ENCODE measurements around the gene UBE3B.

UBE3B gene

DNA sequence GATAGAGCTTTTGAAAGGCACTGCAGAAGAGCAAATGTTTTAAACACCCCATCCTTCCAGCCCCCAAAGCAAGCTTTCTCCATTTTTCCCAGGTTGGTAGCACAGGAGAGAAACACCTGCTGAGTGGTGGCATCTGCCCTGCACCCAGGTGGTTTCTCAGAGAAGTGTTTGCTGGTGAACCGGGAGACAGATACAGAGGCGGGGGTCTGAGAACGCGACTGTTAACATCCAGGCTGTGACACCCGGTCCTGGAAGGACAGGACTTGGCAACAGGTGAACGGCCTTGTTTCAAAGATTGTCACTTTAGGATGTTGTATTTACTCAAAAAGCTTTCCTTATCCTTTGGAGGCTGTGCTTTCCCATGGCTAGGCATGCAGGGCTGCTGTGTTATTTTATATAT lies 77.3 kb downstream of the UBE3B start:
- no peak for DNase-seq

DNA sequence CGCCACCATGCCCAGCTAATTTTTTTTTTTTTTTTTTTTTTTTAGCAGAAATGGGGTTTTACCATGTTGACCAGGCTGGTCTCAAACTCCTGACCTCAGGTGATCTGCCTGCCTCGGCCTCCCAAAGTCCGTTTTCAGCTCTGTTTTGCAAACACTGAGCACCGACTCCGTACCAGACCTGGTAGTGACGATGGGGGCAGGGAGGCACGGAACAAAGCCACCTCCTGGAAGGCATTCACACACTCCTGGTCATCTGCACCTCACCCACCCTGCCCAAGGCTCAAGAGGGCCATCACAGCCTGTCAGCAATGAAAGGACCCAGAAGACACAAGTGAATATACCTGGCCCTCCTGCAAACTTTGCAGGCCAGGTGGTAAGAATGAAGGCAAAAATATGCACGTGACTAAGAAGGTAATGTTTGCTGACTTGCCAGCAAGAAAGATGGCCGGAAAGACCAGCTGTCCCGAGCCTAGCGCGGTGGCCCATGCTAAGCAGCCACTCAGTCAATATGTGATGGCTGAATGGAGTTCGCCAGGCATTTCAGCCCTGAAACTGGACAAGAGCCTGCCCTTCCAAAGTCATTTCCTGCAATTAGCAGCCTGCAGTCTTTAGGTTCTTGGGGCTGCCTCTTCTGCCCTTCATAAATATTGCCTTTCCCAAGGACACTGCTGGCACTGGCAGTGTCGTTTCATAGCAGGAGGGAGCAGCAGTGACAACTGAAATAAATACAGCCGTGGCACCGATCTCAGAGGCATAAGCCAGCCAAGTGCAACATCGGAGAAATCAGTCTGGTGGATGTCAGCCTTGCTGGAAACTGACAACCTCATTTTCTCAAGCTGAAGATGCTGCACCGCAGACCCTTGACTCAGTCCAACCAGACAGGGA lies 78.2 kb downstream of the UBE3B start:
- DNase-seq: no peak

GRCh38 chr12:109557200-109557599 lies 79.8 kb downstream of the UBE3B start:
- no peak for DNase-seq

- DNase-seq: no peak
Measured at GRCh38 chr12:109557805-109558204, 80.4 kb downstream of the UBE3B start.

DNA sequence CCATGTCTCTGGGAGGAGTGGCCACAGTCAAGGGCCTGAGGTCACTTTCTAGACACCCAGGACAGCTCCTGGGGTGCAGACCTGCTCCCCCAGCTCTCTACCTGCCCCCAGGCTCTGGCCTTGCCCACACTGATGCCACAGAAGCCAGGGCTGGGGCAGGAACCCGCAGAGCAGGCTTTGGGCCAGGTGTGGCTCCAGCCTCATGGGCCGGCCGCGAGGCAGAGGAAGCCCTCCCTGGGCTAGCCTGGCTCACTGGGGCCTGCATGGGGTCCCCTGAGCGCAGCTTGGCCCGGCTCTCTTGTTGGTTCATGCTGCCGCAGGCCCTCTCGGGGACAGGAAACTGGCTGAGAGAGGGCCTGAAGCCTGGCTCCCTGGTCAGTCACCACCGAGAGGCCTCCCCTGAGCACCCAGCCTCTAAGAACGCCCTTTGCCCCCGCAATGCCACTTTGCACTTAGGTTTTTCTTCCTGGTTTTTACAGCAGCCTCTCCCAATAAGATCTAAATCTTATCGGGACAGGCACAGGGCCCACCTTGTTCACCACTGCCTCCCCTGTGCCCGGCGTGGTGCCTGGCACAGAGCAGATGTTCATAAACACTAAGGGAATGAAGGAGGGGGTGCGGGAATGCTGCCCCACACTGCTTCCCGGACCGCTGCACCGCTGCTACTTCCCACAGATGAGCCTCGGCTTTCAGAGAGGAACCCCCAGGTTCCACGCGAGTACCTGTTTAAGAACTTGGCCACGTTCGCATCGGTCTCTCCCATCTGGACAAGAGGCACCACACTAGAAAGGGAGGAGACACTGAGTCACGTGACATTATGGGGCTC lies 81.2 kb downstream of the UBE3B start:
- DNase-seq: no peak

DNA sequence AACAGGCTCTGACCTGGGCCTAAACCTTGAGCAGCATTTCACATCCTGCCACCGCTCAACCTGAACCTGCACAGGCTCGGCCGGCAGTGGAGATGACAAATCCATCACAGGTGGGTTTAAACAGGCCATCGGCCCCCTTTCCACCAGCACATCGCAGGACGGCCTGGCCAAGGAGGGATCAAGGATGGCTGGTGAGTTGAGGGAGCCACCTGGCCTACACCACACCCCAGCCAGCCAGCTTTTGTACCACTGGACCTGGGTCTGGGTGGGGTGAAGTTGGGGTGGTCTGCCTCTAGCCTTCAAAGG lies 81.7 kb downstream of the UBE3B start:
- DNase-seq: no peak

DNA sequence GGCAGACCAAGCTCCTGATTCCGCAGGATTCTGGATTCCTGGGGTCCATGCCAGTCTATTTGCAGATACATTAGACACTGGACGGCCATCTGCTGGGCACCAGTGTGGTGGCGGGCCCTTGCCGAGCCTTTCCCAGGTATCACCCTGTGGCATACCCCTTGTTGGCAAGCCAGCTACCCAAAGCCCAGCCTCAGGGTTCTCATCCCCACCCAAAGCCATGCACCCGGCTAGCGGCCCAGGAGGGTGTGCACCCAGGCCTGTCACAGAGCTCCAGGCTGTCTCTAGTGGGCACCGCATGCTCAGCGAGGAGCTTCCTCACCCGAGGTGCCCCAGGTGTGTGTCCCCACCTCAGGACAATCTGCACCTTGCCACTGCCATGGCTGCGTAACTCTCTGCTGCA lies 82.2 kb downstream of the UBE3B start:
- DNase-seq: no peak

- DNase-seq: no peak
Measured at GRCh38 chr12:109560867-109561710, 83.7 kb downstream of the UBE3B start.

DNA sequence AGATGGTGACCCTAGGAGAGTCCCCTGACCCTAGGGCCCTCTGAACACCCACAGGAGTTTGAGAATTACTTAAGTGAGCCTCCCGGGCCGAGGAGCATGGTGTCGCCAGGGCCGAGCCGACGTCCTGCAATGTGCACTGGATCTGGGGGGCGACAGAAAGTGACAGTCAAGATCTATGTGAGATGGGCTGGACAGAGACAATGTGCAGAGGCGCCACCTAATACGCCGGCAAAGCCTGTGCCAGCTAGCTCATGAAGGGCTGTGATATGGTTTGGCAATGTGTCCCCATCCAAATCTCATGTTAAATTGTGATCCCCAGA lies 84.2 kb downstream of the UBE3B start:
- no peak for DNase-seq

- no peak for DNase-seq
Measured at GRCh38 chr12:109562871-109563270, 85.4 kb downstream of the UBE3B start.

GRCh38 chr12:109563291-109564284 lies 86.2 kb downstream of the UBE3B start:
- no peak for DNase-seq

- no peak for DNase-seq
Measured at GRCh38 chr12:109566424-109566823, 89.0 kb downstream of the UBE3B start.

GRCh38 chr12:109567296-109567695 lies 89.9 kb downstream of the UBE3B start:
- DNase-seq: no peak

- no peak for DNase-seq
Measured at GRCh38 chr12:109567967-109568366, 90.5 kb downstream of the UBE3B start.

- no peak for DNase-seq
Measured at GRCh38 chr12:109568486-109568885, 91.1 kb downstream of the UBE3B start.

GRCh38 chr12:109571773-109572505 lies 94.5 kb downstream of the UBE3B start:
- DNase-seq: no peak

DNA sequence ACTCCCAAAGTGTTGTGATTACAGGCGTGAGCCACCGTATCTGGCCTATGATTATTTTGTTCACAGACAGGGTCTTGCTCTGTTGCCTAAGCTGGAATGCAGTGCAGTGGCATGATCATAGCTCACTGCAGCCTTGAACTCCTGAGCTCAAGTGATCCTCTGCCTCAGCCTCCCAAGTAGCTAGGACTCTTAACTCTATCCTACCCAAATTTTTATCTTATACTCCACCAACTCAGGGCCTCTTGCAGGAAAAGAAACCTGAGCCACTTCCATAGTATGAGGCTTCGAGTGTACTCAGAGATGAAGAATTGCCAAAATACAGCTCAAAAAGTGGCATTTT lies 95.0 kb downstream of the UBE3B start:
- DNase-seq: no peak

DNA sequence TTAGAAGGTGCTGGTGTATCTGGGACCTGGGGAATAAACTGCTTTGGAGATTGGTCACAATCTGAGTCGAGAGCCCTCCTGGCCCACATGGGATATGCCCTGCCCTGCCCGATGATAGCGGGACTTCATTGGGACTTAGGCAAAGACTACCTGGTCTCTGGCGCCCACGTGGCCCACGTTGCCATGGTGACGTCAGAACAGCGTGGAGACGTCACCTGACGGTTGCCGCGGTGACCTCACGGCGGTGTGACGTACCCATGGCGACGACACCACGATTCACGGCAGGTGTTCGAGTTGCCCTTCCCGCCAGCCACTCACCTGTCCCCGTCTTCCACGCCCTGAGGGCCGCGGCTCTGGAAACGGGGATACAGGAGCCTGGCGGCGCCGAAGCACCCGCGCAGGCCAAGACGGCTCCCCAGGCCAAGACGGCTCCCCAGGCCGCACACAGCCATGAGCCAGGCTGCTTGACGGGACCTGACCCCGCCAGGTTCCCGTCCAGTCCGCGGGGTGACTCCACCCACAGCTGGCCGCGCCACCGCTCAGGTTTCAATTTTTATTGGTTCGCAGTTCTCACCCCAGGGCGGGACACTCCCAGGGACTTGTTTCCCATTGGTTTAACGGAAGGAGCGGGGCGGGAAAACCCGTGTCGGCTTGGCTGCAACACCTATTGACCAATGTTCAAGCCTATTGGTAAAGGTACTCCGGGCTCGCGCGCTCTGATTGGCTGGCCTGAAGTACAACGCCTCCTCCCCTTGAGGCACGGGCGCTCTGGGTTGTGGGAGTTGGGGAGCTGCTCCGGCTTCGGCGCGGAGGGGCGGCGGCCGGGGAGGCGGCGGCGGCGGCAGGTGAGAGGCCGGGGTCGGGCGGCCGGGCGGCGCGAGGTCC lies 95.8 kb downstream of the UBE3B start, which contains the start of the genes MMAB and MVK:
TSS of gene MMAB (minus strand) at position 476 of the 885 bp plus-strand sequence. CDS start at position 452, 24 bp downstream.
TSS of gene MVK (plus strand) at position 766 of the 885 bp plus-strand sequence. CDS start 1,029 bp downstream, outside the sequence.
- peak; percentile 100 for DNase-seq

DNA sequence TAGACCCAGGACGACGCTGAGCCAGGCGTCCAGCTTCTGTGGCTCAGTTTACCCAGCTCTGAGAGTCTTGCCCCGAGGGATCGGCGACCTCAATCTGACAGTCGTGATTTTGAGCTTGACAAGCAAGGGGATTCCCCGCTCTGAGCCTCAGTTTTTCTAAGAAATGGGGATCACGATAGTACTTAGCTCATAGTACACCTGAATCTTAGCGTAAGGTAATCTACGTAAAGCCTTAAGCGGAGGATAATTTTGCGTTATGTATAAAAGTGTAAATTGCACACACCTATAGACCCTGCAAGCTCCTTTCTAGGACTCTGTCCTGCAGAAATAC lies 96.4 kb downstream of the UBE3B start:
- no peak for DNase-seq

GRCh38 chr12:109575683-109576082 lies 98.2 kb downstream of the UBE3B start:
- DNase-seq: no peak

Measured in MV-4-11 (cell line).